Amygdala (tissue), 56 donors: ENCODE measurements around the gene UBL4B.

Experiments used
- DNase-seq, 56 donors: peaks; one replicate each; lab custom pipeline; 2025; lab: John Stamatoyannopoulos, UW

UBL4B gene

GRCh38 chr1:110112656-110113055 lies 413 bp downstream of the UBL4B start:
- DNase-seq, result no peak

- DNase-seq, result no peak
Measured at GRCh38 chr1:110113551-110113950, 1.3 kb downstream of the UBL4B start.

GRCh38 chr1:110114173-110114572 lies 1.9 kb downstream of the UBL4B start:
- no peak for DNase-seq

GRCh38 chr1:110114784-110115183 lies 2.5 kb downstream of the UBL4B start:
- DNase-seq, result no peak

GRCh38 chr1:110118636-110119396 lies 6.6 kb downstream of the UBL4B start:
- no peak for DNase-seq

GRCh38 chr1:110119843-110120242 lies 7.6 kb downstream of the UBL4B start:
- no peak for DNase-seq

- DNase-seq, result no peak
Measured at GRCh38 chr1:110120960-110121561, 8.8 kb downstream of the UBL4B start.

- peak in 13 of 56 donors; percentile 8 to 46 (median 26) for DNase-seq
Measured at GRCh38 chr1:110123224-110123623, 11.0 kb downstream of the UBL4B start.

GRCh38 chr1:110125810-110126209 lies 13.6 kb downstream of the UBL4B start:
- DNase-seq, result no peak

- peak in 16 of 56 donors; percentile 10 to 48 (median 26) for DNase-seq
Measured at GRCh38 chr1:110130113-110130591, 17.9 kb downstream of the UBL4B start.

- DNase-seq, result no peak
Measured at GRCh38 chr1:110130989-110131388, 18.7 kb downstream of the UBL4B start.

- DNase-seq, result no peak
Measured at GRCh38 chr1:110132682-110133081, 20.4 kb downstream of the UBL4B start.

GRCh38 chr1:110133436-110133835 lies 21.2 kb downstream of the UBL4B start:
- no peak for DNase-seq

GRCh38 chr1:110134050-110134595 lies 21.9 kb downstream of the UBL4B start:
- no peak for DNase-seq

GRCh38 chr1:110135246-110135645 lies 23.0 kb downstream of the UBL4B start:
- DNase-seq, result no peak

- DNase-seq, result no peak
Measured at GRCh38 chr1:110135666-110136065, 23.4 kb downstream of the UBL4B start.

GRCh38 chr1:110136911-110137310 lies 24.7 kb downstream of the UBL4B start:
- DNase-seq, result peak in 47 of 56 donors; percentile 8 to 86 (median 55)

GRCh38 chr1:110138956-110139355 lies 26.7 kb downstream of the UBL4B start:
- no peak for DNase-seq

GRCh38 chr1:110144366-110144765 lies 32.1 kb downstream of the UBL4B start:
- DNase-seq, result no peak

- DNase-seq, result no peak
Measured at GRCh38 chr1:110148961-110149360, 36.7 kb downstream of the UBL4B start.

GRCh38 chr1:110150330-110151174 lies 38.3 kb downstream of the UBL4B start, which contains the start of gene SLC6A17:
TSS of gene SLC6A17 (plus strand) at chr1:110150494. CDS start at chr1:110166930, 16,436 bp downstream.
- DNase-seq, result peak in 19 of 56 donors; percentile 21 to 62 (median 35)
